ENCODE data around the gene SNAI3. TPM values are rescaled to one million over a fixed set of nuclear protein-coding genes. Genes with fewer than 3 reads are reported as not detected.
"Not testable (repeated sequence)": the region's sequence is repeated elsewhere in the genome, so short reads cannot be mapped to it uniquely, and the experiment has no call there.

SNAI3 gene
- total RNA-seq, 2 experiments from 2014 or later: 13.4 to 14.3 TPM

DNA sequence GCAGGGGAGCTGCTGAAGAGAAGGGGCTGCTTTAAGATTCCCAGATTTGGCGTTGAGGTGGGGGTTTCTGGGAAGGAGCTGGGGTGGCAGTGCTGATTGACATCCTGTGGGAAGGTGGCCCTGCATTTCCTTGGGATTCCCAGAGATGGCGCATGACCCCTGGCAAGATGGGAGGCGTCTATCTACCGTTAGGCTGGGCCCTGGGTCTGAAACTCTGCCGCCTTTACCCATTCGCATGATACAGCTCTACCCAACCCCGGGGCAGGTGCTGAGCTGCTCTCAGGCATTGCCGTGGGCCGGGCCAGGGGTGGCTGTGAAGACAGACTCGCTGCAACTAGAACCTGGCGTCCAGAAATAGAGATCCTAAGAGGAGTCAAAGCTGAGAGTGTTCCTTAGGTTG is 13.5 kb downstream of the SNAI3 start:
- ATAC-seq: no peak
- no peak overlapping the region for H3K27ac Mint-ChIP-seq

GRCh38 chr16:88671806-88672205 is 14.5 kb downstream of the SNAI3 start:
- H3K27me3 Mint-ChIP-seq (ENCODE audit: low read depth): no peaks in the 10 kb centered on the region
- peaks cover 7% of the 10 kb centered on the region for H3K36me3 Mint-ChIP-seq (ENCODE audit: low read depth)
- no peaks in the 10 kb centered on the region for H3K4me1 Mint-ChIP-seq (ENCODE audit: low read depth)
- H3K4me3 Mint-ChIP-seq: no peak overlapping the region
- no peak overlapping the region for H3K27ac Mint-ChIP-seq
- ChIA-PET CTCF (interaction anchor here (1.9 kb wide), 1 partner anchor 9 kb away, joined by 4 read pairs; the partner anchor contains the start of gene MVD), POLR2A (no interaction called here)
- no peak for ATAC-seq
- DNase-seq: no peak
- no peaks in the 10 kb centered on the region for H3K9me3 Mint-ChIP-seq (ENCODE audit: insufficient read depth)

More for the DNA sequence above, 13.5 kb downstream of the SNAI3 start:
- DNase-seq: no peak
- H3K36me3 Mint-ChIP-seq (ENCODE audit: low read depth): peaks cover 6% of the 10 kb centered on the region
- POLR2A ChIA-PET: no interaction called here
- H3K9me3 Mint-ChIP-seq (ENCODE audit: insufficient read depth): no peaks in the 10 kb centered on the region
- no peaks in the 10 kb centered on the region for H3K27me3 Mint-ChIP-seq (ENCODE audit: low read depth)
- H3K4me1 Mint-ChIP-seq (ENCODE audit: low read depth): no peaks in the 10 kb centered on the region
- CTCF ChIA-PET: interaction anchor here (1.9 kb wide), 1 partner anchor 10 kb away, joined by 4 read pairs; the partner anchor contains the start of gene MVD
- no peak overlapping the region for H3K4me3 Mint-ChIP-seq

DNA sequence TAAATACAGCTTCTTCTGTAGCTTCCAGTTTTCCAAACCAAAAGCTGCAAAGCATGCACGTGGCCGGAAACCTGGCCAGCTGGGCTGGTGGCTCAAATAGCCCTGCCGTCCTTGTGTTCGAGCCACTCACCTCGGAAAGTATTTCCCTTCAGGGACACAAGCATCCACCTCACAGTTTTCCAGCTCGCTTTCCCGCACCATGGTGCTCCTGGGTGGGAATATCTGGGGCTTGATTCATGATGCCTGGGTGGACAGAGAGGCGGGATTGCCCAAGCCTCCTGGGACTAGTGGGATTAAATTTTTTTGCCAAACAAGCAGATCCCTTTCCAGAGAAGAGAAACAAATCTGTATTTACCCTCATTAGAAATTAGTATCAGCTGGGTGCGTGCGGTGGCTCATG is 16.3 kb downstream of the SNAI3 start:
- Mint-ChIP-seq H3K27me3 (ENCODE audit: low read depth) (no peaks in the 10 kb centered on the region), H3K36me3 (ENCODE audit: low read depth) (peaks cover 11% of the 10 kb centered on the region), H3K4me3 (no peak overlapping the region), H3K9me3 (ENCODE audit: insufficient read depth) (no peaks in the 10 kb centered on the region), H3K4me1 (ENCODE audit: low read depth) (peaks cover 2% of the 10 kb centered on the region), H3K27ac (no peak overlapping the region)
- no peak for ATAC-seq
- ChIA-PET CTCF (interaction anchor here (1.5 kb wide), 1 partner anchor 12 kb away, joined by 4 read pairs; no protein-coding TSS in a partner anchor), POLR2A (no interaction called here)
- DNase-seq: no peak

DNA sequence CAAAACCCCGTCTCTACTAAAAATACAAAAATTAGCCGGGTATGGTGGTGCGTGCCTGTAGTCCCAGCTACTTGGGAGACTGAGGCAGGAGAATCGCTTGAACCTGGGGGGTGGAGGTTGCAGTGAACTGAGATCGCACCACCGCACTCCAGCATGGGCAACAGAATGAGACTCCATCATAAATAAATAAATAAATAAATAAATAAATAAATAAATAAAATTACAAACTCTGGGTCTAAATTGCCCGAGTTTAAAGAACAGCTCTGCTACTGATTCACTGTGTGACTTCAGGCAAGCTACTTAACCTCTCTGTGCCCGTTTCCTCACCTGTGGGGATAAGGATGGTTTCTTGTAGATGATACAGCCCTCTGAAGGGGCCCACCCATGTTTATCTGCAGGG is 16.8 kb downstream of the SNAI3 start:
- peaks cover 13% of the 10 kb centered on the region for H3K36me3 Mint-ChIP-seq (ENCODE audit: low read depth)
- CTCF ChIA-PET: interaction anchor here (1.5 kb wide), 1 partner anchor 12 kb away, joined by 4 read pairs; no protein-coding TSS in a partner anchor
- not testable (repeated sequence) for H3K27me3 Mint-ChIP-seq (ENCODE audit: low read depth)

GRCh38 chr16:88667461-88667860 is 18.8 kb downstream of the SNAI3 start:
- Mint-ChIP-seq H3K36me3 (ENCODE audit: low read depth) (peaks cover 13% of the 10 kb centered on the region), H3K9me3 (ENCODE audit: insufficient read depth) (no peaks in the 10 kb centered on the region), H3K27me3 (ENCODE audit: low read depth) (no peaks in the 10 kb centered on the region), H3K27ac (peak overlapping the region; percentile 27), H3K4me3 (no peak overlapping the region), H3K4me1 (ENCODE audit: low read depth) (peaks cover 11% of the 10 kb centered on the region)
- ChIA-PET CTCF (no interaction called here), POLR2A (interaction anchor here (0.6 kb wide), 1 partner anchor 35 kb away, joined by 3 read pairs; no protein-coding TSS in a partner anchor)
- DNase-seq (no peak), ATAC-seq (no peak)

More for the DNA sequence above, 16.8 kb downstream of the SNAI3 start:
- DNase-seq; H3K4me1 Mint-ChIP-seq (ENCODE audit: low read depth); H3K27ac Mint-ChIP-seq; H3K9me3 Mint-ChIP-seq (ENCODE audit: insufficient read depth); POLR2A ChIA-PET; ATAC-seq; H3K4me3 Mint-ChIP-seq: not testable (repeated sequence)

DNA sequence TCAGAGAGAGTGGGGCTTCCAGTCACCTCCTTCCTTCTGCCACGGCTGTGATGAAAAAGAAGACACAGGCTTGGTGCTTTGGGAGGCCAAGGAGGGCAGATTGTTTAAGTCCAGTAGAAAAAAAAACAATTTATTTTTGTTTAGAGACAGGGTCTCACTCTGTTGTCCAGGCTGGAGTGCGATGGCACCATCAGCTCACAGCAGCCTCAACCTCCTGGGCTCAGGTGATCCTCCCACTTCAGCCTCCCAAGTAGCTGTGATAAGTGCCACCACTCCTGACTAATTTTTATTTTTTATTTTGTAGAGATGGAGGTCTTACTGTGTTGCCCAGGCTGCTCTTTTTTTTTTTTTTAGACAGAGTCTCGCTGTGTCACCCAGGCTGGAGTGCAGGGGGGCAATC is 20.7 kb downstream of the SNAI3 start:
- DNase-seq (no peak), ATAC-seq (no peak)
- Mint-ChIP-seq H3K9me3 (ENCODE audit: insufficient read depth) (no peaks in the 10 kb centered on the region), H3K36me3 (ENCODE audit: low read depth) (peaks cover 19% of the 10 kb centered on the region), H3K4me1 (ENCODE audit: low read depth) (peaks cover 22% of the 10 kb centered on the region), H3K4me3 (no peak overlapping the region), H3K27ac (no peak overlapping the region), H3K27me3 (ENCODE audit: low read depth) (no peaks in the 10 kb centered on the region)
- POLR2A ChIA-PET: interaction anchor here (2.2 kb wide), 1 partner anchor 38 kb away, joined by 7 read pairs; no protein-coding TSS in a partner anchor
- CTCF ChIA-PET: interaction anchor here (1.2 to 2.7 kb wide), 2 partner anchors 19 to 40 kb away, joined by 3 to 9 read pairs; no protein-coding TSS in a partner anchor

- Mint-ChIP-seq H3K4me3 (peak overlapping the region; percentile 19), H3K27ac (no peak overlapping the region)
These were observed 21.2 kb downstream of the SNAI3 start for GRCh38 chr16:88665148-88665547.

GRCh38 chr16:88662843-88663606 is 23.3 kb downstream of the SNAI3 start, which contains the start of gene MVD:
MVD (minus strand) TSS chr16:88663091; CDS start chr16:88663080, 11 bp downstream.
- Mint-ChIP-seq H3K27ac (peak within 1 kb of the TSS; percentile 94), H3K9me3 (ENCODE audit: insufficient read depth) (no peaks in the 10 kb centered on the region), H3K4me1 (ENCODE audit: low read depth) (peaks cover 24% of the 10 kb centered on the region), H3K27me3 (ENCODE audit: low read depth) (no peaks in the 10 kb centered on the region), H3K4me3 (peak within 1 kb of the TSS; percentile 96), H3K36me3 (ENCODE audit: low read depth) (peaks cover 22% of the 10 kb centered on the region)
- ChIA-PET CTCF (interaction anchor here (0.7 to 1.9 kb wide), 4 partner anchors 9 to 92 kb away, joined by 3 to 6 read pairs (median 4); partner anchors contain the start of gene ZC3H18), POLR2A (interaction anchor here (0.6 to 2.2 kb wide), 3 partner anchors 11 to 40 kb away, joined by 3 to 7 read pairs (median 7); no protein-coding TSS in a partner anchor)
- DNase-seq: peak; percentile 98
- ATAC-seq: peak; percentile 99

More at GRCh38 chr16:88665148-88665547, 21.2 kb downstream of the SNAI3 start:
- H3K36me3 Mint-ChIP-seq (ENCODE audit: low read depth): peaks cover 20% of the 10 kb centered on the region
- no peak for DNase-seq
- ATAC-seq: no peak
- H3K27me3 Mint-ChIP-seq (ENCODE audit: low read depth): no peaks in the 10 kb centered on the region
- H3K4me1 Mint-ChIP-seq (ENCODE audit: low read depth): peaks cover 22% of the 10 kb centered on the region
- CTCF ChIA-PET: interaction anchor here (1.2 to 2.7 kb wide), 2 partner anchors 20 to 40 kb away, joined by 3 to 9 read pairs; no protein-coding TSS in a partner anchor
- POLR2A ChIA-PET: interaction anchor here (2.2 kb wide), 1 partner anchor 38 kb away, joined by 7 read pairs; no protein-coding TSS in a partner anchor
- H3K9me3 Mint-ChIP-seq (ENCODE audit: insufficient read depth): no peaks in the 10 kb centered on the region

- ATAC-seq: peak; percentile 4
- ChIA-PET CTCF (interaction anchor here (0.7 to 1.9 kb wide), 4 partner anchors 10 to 92 kb away, joined by 3 to 6 read pairs (median 4); partner anchors contain the start of gene ZC3H18), POLR2A (interaction anchor here (0.6 to 1.6 kb wide), 2 partner anchors 10 to 39 kb away, joined by 3 to 7 read pairs; no protein-coding TSS in a partner anchor)
- Mint-ChIP-seq H3K27ac (peak overlapping the region; percentile 90), H3K4me1 (ENCODE audit: low read depth) (peaks cover 24% of the 10 kb centered on the region), H3K36me3 (ENCODE audit: low read depth) (peaks cover 22% of the 10 kb centered on the region), H3K9me3 (ENCODE audit: insufficient read depth) (no peaks in the 10 kb centered on the region), H3K27me3 (ENCODE audit: low read depth) (no peaks in the 10 kb centered on the region), H3K4me3 (peak overlapping the region; percentile 96)
- peak; percentile 37 for DNase-seq
These were observed 24.0 kb downstream of the SNAI3 start for GRCh38 chr16:88662222-88662842.

- ChIA-PET POLR2A (interaction anchor here (1.6 kb wide), 1 partner anchor 40 kb away, joined by 7 read pairs; no protein-coding TSS in a partner anchor), CTCF (interaction anchor here (1.9 kb wide), 1 partner anchor 12 kb away, joined by 4 read pairs; no protein-coding TSS in a partner anchor)
- Mint-ChIP-seq H3K27ac (no peak overlapping the region), H3K36me3 (ENCODE audit: low read depth) (peaks cover 20% of the 10 kb centered on the region), H3K4me3 (peak overlapping the region; percentile 27), H3K4me1 (ENCODE audit: low read depth) (peaks cover 24% of the 10 kb centered on the region), H3K9me3 (ENCODE audit: insufficient read depth) (no peaks in the 10 kb centered on the region), H3K27me3 (ENCODE audit: low read depth) (no peaks in the 10 kb centered on the region)
- ATAC-seq (no peak), DNase-seq (no peak)
These were observed 24.8 kb downstream of the SNAI3 start for GRCh38 chr16:88661468-88661867.

GRCh38 chr16:88659160-88659559 is 27.1 kb downstream of the SNAI3 start:
- Mint-ChIP-seq H3K27ac (no peak overlapping the region), H3K27me3 (ENCODE audit: low read depth) (no peaks in the 10 kb centered on the region), H3K9me3 (ENCODE audit: insufficient read depth) (no peaks in the 10 kb centered on the region)

More at GRCh38 chr16:88659160-88659559, 27.1 kb downstream of the SNAI3 start:
- ATAC-seq: no peak
- DNase-seq: no peak
- H3K4me1 Mint-ChIP-seq (ENCODE audit: low read depth): peaks cover 18% of the 10 kb centered on the region
- POLR2A ChIA-PET: no interaction called here
- peaks cover 23% of the 10 kb centered on the region for H3K36me3 Mint-ChIP-seq (ENCODE audit: low read depth)
- no peak overlapping the region for H3K4me3 Mint-ChIP-seq
- CTCF ChIA-PET: no interaction called here

Data from activated CD8-positive, alpha-beta T cell treated with anti-CD3 and anti-CD28 coated beads, Interleukin-2, amount 10 ng/mL, durations not matched to agents 7 days and 5 days (primary cell).